Upper lobe of left lung (tissue), 6 donors: ENCODE data around the gene ITPR1. TPM values are rescaled to one million over a fixed set of nuclear protein-coding genes. Genes with fewer than 3 reads are reported as not detected.

ENCODE experiments used
- ATAC-seq, 2 donors: fragments of 200-7000 bp; cut with Tn5 transposase; one replicate each; pipeline ENCODE4 v1.9.1; 2022; ENCODE audit warnings: mild to moderate bottlenecking in 2 of 2, moderate library complexity in 2 of 2; ENCODE audit not compliant: low FRiP score in 2 of 2
- DNase-seq, 2 donors: peaks; one replicate each; pipeline ENCODE4 v3.0.0-alpha.2; 2019 to 2020
- H3K27ac ChIP-seq, 4 donors: fragments of 200-600 bp; sonication (generic); one replicate each; pipeline ENCODE4 v1.5.1; 2016 to 2019
- H3K27me3 ChIP-seq, 4 donors: fragments of 200-600 bp; sonication (generic); one replicate each; pipeline ENCODE4 v1.5.1; 2017 to 2019
- H3K36me3 ChIP-seq, 4 donors: fragments of 200-600 bp; sonication (generic); one replicate each; pipeline ENCODE4 v1.5.1; 2016 to 2019
- H3K4me1 ChIP-seq, 4 donors: fragments of 200-600 bp; sonication (generic); one replicate each; pipeline ENCODE4 v1.5.1; 2018 to 2019
- H3K4me3 ChIP-seq, 4 donors: fragments of 200-600 bp; sonication (generic); one replicate each; pipeline ENCODE4 v1.5.1; 2017 to 2019; ENCODE audit warnings: mild to moderate bottlenecking in 2 of 4, moderate library complexity in 1 of 4
- H3K9me3 ChIP-seq, 4 donors: fragments of 200-600 bp; sonication (generic); one replicate each; pipeline ENCODE4 v1.5.1; 2018 to 2019
- EP300 ChIP-seq, 4 donors: sonication (generic); formaldehyde crosslinking; IDR thresholded peaks; one replicate each; pipeline ENCODE4 v1.5.1; 2017; ENCODE audit warnings: antibody characterized with exemption in 4 of 4, control low read depth in 2 of 4
- POLR2A ChIP-seq, 4 donors: fragments of 450-650 bp; IDR thresholded peaks; one replicate each; pipeline ENCODE4 v1.5.1; 2016 to 2017; ENCODE audit warnings: antibody characterized with exemption in 4 of 4, mild to moderate bottlenecking in 2 of 4
- POLR2AphosphoS5 ChIP-seq, 2 donors: sonication (generic); formaldehyde crosslinking; IDR thresholded peaks; one replicate each; pipeline ENCODE4 v1.5.1; 2017; ENCODE audit warnings: antibody characterized with exemption in 2 of 2
- whole genome bisulfite sequencing, 2 donors: methylation state at CpG; one replicate each; pipeline ENCODE4 v1.1.5; 2017 to 2018; 5-methylcytosine and 5-hydroxymethylcytosine counted together
- total RNA-seq, 6 donors: library from RNA; depleted of rRNA in 4 of 6; stranded (reverse); fragments of >200 nt in 4 of 6; gene quantifications; one replicate each; pipeline versions ENCODE4 v1.1.0 to v1.2.1, GENCODE V29; 2016 to 2021
- TF ChIP-seq, protein P1 (sequence below), 6 experiments: fragments of 450-650 bp in 4 of 6; fragments of 200-600 bp in 2 of 6; sonication (generic) in 2 of 6; IDR thresholded peaks; one replicate each; pipeline ENCODE4 v1.5.1; 2016 to 2019; ENCODE audit warnings: antibody characterized with exemption in 6 of 6
- donor health status: DM: no; HTN: no; CAD: no; lungs with moderate emphysema.
- donor health status: DM: no; HTN: yes; CAD: no; lungs with severe emphysema.

The ITPR1 gene
- total RNA-seq, 6 donors from 2014 or later = 55.5 to 136 (median 66.2) TPM

DNA sequence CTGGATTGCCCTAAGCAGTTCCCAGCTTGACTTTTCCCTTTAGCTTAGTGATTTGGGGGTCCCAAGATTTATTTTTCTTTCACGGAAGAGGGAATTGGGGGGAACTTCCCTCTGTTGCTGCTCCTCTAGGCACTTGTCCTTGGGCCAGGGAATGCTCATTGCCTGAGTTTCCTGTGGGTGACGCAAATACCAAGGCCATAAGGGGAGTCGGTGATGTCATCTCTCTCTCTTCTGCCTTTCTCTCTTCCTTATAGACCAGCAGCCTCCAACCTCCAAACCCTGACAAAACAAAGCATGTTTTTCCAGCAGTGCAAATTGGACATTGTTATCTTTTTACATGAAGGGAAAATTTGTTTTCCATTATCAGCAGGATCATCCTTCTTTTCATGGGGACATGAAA is 120.2 kb downstream of the ITPR1 start:
- Histone ChIP-seq H3K4me3 (no peak overlapping the region), H3K27ac (no peak overlapping the region), H3K9me3 (no peaks in the 10 kb centered on the region), H3K36me3 (no peaks in the 10 kb centered on the region), H3K27me3 (no peaks in the 10 kb centered on the region), H3K4me1 (no peaks in the 10 kb centered on the region)
- TF ChIP-seq POLR2A (IDR thresholded peaks at IDR 0.05) (no peak), POLR2AphosphoS5 (IDR thresholded peaks at IDR 0.05) (no peak), EP300 (IDR thresholded peaks at IDR 0.05) (no peak)
- TF ChIP-seq, protein P1, sequence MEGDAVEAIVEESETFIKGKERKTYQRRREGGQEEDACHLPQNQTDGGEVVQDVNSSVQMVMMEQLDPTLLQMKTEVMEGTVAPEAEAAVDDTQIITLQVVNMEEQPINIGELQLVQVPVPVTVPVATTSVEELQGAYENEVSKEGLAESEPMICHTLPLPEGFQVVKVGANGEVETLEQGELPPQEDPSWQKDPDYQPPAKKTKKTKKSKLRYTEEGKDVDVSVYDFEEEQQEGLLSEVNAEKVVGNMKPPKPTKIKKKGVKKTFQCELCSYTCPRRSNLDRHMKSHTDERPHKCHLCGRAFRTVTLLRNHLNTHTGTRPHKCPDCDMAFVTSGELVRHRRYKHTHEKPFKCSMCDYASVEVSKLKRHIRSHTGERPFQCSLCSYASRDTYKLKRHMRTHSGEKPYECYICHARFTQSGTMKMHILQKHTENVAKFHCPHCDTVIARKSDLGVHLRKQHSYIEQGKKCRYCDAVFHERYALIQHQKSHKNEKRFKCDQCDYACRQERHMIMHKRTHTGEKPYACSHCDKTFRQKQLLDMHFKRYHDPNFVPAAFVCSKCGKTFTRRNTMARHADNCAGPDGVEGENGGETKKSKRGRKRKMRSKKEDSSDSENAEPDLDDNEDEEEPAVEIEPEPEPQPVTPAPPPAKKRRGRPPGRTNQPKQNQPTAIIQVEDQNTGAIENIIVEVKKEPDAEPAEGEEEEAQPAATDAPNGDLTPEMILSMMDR (IDR thresholded peaks at IDR 0.05) = no peak
- ATAC-seq (no peak), DNase-seq (no peak)
- 40 to 43% methylated on average over 3 of the region's 3 CpGs for WGBS, 2 donors

DNA sequence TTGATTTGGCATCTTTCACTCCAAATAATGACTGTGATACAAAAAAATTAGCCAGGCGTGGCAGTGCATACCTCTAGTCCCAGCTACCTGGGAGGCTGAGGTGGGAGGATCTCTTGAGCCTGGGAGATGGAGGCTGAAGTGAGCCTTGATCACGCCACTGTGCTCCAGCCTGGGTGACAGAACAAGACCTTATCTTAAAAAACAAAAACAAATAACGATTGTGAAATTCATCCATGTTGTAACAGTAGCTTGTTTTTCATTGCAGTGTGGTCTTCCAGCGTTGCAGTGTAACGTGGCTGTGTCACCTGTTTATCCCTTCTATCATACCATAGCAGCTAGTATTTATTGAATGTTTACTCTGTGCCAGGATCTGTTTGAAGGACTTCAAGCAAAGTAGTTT is 120.9 kb downstream of the ITPR1 start:
- H3K27ac ChIP-seq = no peak overlapping the region
- H3K27me3 ChIP-seq = no peaks in the 10 kb centered on the region
- H3K4me1 ChIP-seq = no peaks in the 10 kb centered on the region
- ATAC-seq (no peak), DNase-seq (no peak)
- no peaks in the 10 kb centered on the region for H3K36me3 ChIP-seq
- no peak overlapping the region for H3K4me3 ChIP-seq
- TF ChIP-seq POLR2A (IDR thresholded peaks at IDR 0.05) = no peak
- TF ChIP-seq, protein P1 (IDR thresholded peaks at IDR 0.05) = no peak
- no peak for TF ChIP-seq POLR2AphosphoS5 (IDR thresholded peaks at IDR 0.05)
- TF ChIP-seq EP300 (IDR thresholded peaks at IDR 0.05) = no peak
- H3K9me3 ChIP-seq = no peaks in the 10 kb centered on the region
- WGBS, 2 donors = 77 to 78% methylated on average over 5 of the region's 5 CpGs

DNA sequence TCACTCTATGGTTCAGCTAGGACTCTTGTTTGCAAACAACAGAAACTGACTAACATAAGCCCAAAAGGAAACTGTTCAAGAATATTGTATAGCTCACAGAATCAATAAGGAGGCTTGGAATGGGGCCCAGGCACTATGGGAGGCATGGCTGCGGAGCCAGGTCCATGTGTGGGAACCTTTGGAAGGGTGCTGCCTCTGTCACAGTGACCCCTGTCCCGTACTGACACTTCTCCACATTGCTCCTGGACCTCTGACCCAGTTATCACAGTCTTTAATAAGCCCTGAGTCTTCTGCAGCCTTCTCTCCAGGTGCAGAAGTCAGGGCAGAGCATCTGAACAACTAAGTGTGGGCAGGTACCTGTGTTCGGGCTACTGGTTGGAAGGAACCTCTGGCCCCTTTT is 121.8 kb downstream of the ITPR1 start:
- no peak overlapping the region for H3K4me3 ChIP-seq
- H3K27ac ChIP-seq = no peak overlapping the region
- H3K9me3 ChIP-seq = no peaks in the 10 kb centered on the region
- H3K36me3 ChIP-seq = no peaks in the 10 kb centered on the region
- no peaks in the 10 kb centered on the region for H3K27me3 ChIP-seq
- no peaks in the 10 kb centered on the region for H3K4me1 ChIP-seq
- 93 to 94% methylated on average over 3 of the region's 3 CpGs for WGBS, 2 donors
- DNase-seq = no peak
- ATAC-seq = no peak
- TF ChIP-seq, protein P1 (IDR thresholded peaks at IDR 0.05) = no peak
- TF ChIP-seq POLR2A (IDR thresholded peaks at IDR 0.05) (no peak), POLR2AphosphoS5 (IDR thresholded peaks at IDR 0.05) (no peak)

DNA sequence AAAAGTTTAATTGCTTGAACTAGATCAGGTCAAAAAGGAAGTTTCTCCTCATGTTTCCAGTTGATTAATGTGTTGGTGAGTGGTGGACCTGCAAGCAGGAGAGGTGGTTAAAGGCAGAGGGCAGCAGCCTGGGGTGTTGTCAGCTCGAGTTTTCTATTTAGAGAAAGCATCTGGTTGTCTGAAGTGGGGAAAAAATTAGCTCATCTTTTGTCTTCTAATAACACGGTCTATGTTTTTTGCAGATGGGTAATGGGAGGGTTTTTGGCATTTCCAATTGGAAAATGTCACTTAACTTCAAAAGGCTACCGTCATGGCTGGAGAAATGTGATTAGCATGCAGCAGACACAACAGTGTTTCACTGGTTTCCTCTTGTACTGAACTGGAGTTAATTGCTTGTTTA is 122.6 kb downstream of the ITPR1 start:
- no peak for ATAC-seq
- DNase-seq = no peak

More for the DNA sequence above, 122.6 kb downstream of the ITPR1 start:
- H3K36me3 ChIP-seq = no peaks in the 10 kb centered on the region
- no peaks in the 10 kb centered on the region for H3K9me3 ChIP-seq
- WGBS, 2 donors = 47 to 61% methylated on average over 3 of the region's 3 CpGs
- H3K4me3 ChIP-seq = no peak overlapping the region
- H3K27ac ChIP-seq = no peak overlapping the region
- TF ChIP-seq POLR2AphosphoS5 (IDR thresholded peaks at IDR 0.05) = no peak
- TF ChIP-seq POLR2A (IDR thresholded peaks at IDR 0.05) = no peak
- TF ChIP-seq, protein P1 (IDR thresholded peaks at IDR 0.05) = no peak
- no peak for TF ChIP-seq EP300 (IDR thresholded peaks at IDR 0.05)
- no peaks in the 10 kb centered on the region for H3K4me1 ChIP-seq
- no peaks in the 10 kb centered on the region for H3K27me3 ChIP-seq
